HepG2 (cell line): ENCODE results near the gene TMEM97. TPM values are rescaled to one million over a fixed set of nuclear protein-coding genes. Genes with fewer than 3 reads are reported as not detected.

Experiments used
- AHDC1 ChIP-seq: sonication (generic); formaldehyde crosslinking; IDR thresholded peaks from 2 replicates; pipeline ENCODE4 v1.5.1; 2020; ENCODE audit warnings: mild to moderate bottlenecking, missing genetic modification reagents, borderline replicate concordance
- ISX ChIP-seq: sonication (generic); formaldehyde crosslinking; conservative IDR thresholded peaks from 2 replicates; pipeline ENCODE4 v1.5.0; 2020; ENCODE audit warnings: missing genetic modification reagents
- JUNB ChIP-seq: sonication (generic); formaldehyde crosslinking; IDR thresholded peaks from 2 replicates; pipeline ENCODE4 v1.8.0; 2022; ENCODE audit warnings: missing genetic modification reagents, mild to moderate bottlenecking, borderline replicate concordance
- MTA1 ChIP-seq: sonication (generic); formaldehyde crosslinking; IDR thresholded peaks from 2 replicates; pipeline ENCODE4 v1.4.0; 2020; ENCODE audit warnings: missing genetic modification reagents, mild to moderate bottlenecking, borderline replicate concordance
- NFIC ChIP-seq: IDR thresholded peaks from 2 replicates; pipeline ENCODE4 v1.6.1; 2012; ENCODE audit warnings: mild to moderate bottlenecking, low read length, inconsistent platforms
- TEAD3 ChIP-seq: optimal IDR thresholded peaks from 2 replicates; pipeline ENCODE3; 2016; ENCODE audit warnings: borderline replicate concordance
- THAP9 ChIP-seq: sonication (generic); formaldehyde crosslinking; IDR thresholded peaks from 2 replicates; pipeline ENCODE4; 2020; ENCODE audit warnings: missing genetic modification reagents, mild to moderate bottlenecking, borderline replicate concordance
- ZBTB25 ChIP-seq: IDR thresholded peaks from 2 replicates; pipeline ENCODE4 v1.6.1; 2018; ENCODE audit warnings: missing genetic modification reagents
- ZFP91 ChIP-seq: sonication (generic); formaldehyde crosslinking; IDR thresholded peaks from 2 replicates; pipeline ENCODE4 v1.9.0; 2022; ENCODE audit warnings: missing genetic modification reagents, mild to moderate bottlenecking, borderline replicate concordance
- ZNF256 ChIP-seq: sonication (generic); formaldehyde crosslinking; conservative IDR thresholded peaks from 2 replicates; pipeline ENCODE4 v1.4.0; 2020; ENCODE audit warnings: missing genetic modification reagents
- ZNF317 ChIP-seq: sonication (generic); formaldehyde crosslinking; IDR thresholded peaks from 2 replicates; pipeline ENCODE4 v1.5.0; 2020; ENCODE audit warnings: mild to moderate bottlenecking, missing genetic modification reagents
- ZNF362 ChIP-seq: sonication (generic); formaldehyde crosslinking; IDR thresholded peaks from 2 replicates; pipeline ENCODE4 v1.4.0; 2020; ENCODE audit warnings: missing genetic modification reagents, mild to moderate bottlenecking, borderline replicate concordance
- ZNF414 ChIP-seq: sonication (generic); formaldehyde crosslinking; IDR thresholded peaks from 2 replicates; pipeline ENCODE4 v1.5.0; 2020; ENCODE audit warnings: missing genetic modification reagents
- ZNF563 ChIP-seq: sonication (generic); formaldehyde crosslinking; IDR thresholded peaks from 2 replicates; pipeline ENCODE4 v1.8.0; 2022; ENCODE audit warnings: mild to moderate bottlenecking, moderate library complexity, missing genetic modification reagents
- polyA plus RNA-seq, 8 experiments: library from polyadenylated mRNA; depleted of rRNA in 3 of 8; stranded (reverse) in 7 of 8; unstranded in 1 of 8; fragments of >200 nt; fragmentation: Illumina TruSeq in 4 of 8; extraction: Trizol in 4 of 8; gene quantifications; 2 replicates each; pipeline versions ENCODE4 v1.2.1 to v1.2.3, GENCODE V29; 2011 to 2016; ENCODE audit warnings: low read depth in 4 of 8, missing spikeins in 1 of 8, mixed read lengths in 1 of 8; ENCODE audit not compliant: insufficient read depth in 1 of 8
- total RNA-seq, 5 experiments: library from RNA; depleted of rRNA; stranded (reverse); fragments of >200 nt; fragmentation: Illumina TruSeq; extraction: Trizol; gene quantifications; 2 replicates each; pipeline ENCODE4 v1.2.3, GENCODE V29; 2016; ENCODE audit warnings: low read depth in 1 of 5

Gene TMEM97
- total and polyA plus RNA-seq, 2 of the 13 experiments (the other 11 are each of a cell fraction or from before 2014, with no cell fraction given) = 69.6 to 137 TPM

GRCh38 chr17:28347261-28347891, 28.4 kb downstream of the TMEM97 start (continued):
- TF ChIP-seq NFIC = no peak
- no peak for TF ChIP-seq ZNF256 (CRISPR knock-in tag)
- TF ChIP-seq TEAD3 (CRISPR knock-in tag) = no peak
- no peak for TF ChIP-seq ZNF414 (CRISPR knock-in tag)
- TF ChIP-seq ZNF563 (CRISPR knock-in tag) = 0 out of 2 replicates have a peak, but pooled peaks have one; percentile 11
- no peak for TF ChIP-seq MTA1 (CRISPR knock-in tag)
- no peak for TF ChIP-seq ZNF362 (CRISPR knock-in tag)
- no peak for TF ChIP-seq AHDC1
- TF ChIP-seq ISX (CRISPR knock-in tag) = no peak
- no peak for TF ChIP-seq ZNF317 (CRISPR knock-in tag)
- TF ChIP-seq JUNB (CRISPR knock-in tag) = no peak
- TF ChIP-seq ZBTB25 (CRISPR knock-in tag) = no peak
- TF ChIP-seq THAP9 (CRISPR knock-in tag) = peak; percentile 16; the same call in 1 of the 2 replicates
- TF ChIP-seq ZFP91 (CRISPR knock-in tag) = peak; percentile 22; the same call in 1 of the 2 replicates
